SKM-1 (cell line): ENCODE measurements around the gene PTPRZ1.
A peak's percentile ranks its signal among the peaks of the same experiment; 100 is the strongest.

Source experiments
- DNase-seq: peaks from one replicate; lab custom pipeline; 2025; ENCODE audit not compliant: unreplicated experiment; lab: John Stamatoyannopoulos, UW

The PTPRZ1 gene

GRCh38 chr7:121872831-121873288, at the start of gene PTPRZ1:
Gene PTPRZ1 (plus strand): TSS chr7:121873161. CDS start chr7:121873500, 339 bp downstream.
- no peak for DNase-seq

DNA sequence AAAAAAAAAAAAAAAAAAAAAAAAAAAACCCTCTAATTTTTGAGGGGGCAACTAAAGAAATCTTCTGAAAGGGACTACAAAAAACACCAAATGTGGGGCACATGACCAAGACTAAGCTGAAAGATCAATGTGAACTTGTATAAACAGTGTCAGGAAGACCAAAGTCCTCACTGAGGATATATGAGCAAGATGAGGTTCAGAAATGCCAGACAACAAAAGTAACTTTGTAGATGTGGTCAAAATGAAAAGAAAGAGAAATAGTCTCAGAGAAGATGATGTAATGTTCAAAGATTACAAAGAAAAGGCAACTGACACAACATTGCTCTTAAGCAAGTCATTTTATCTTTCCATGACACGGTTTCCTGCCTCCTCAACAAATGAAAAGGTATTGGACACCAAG, 48.7 kb upstream of the PTPRZ1 start:
- DNase-seq = peak; percentile 2

DNA sequence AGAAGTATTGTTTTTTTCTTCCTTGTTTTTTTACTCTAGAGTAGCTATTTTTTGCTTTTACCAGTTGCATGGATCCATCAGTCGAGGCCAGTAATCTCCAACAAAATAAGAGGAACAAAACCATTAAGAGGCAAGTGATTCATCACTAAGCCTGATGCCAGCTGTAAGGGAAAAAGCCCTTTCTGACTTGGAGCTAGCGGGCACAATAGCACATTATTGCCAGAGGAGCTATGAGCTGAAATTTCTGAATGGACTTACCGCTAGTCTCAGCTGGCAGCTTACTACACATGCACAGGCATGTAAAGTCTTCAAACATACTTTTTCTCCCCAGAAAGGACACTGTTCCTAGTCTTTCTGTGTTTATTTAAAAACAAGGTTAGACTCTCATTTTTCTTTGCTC, 41.6 kb upstream of the PTPRZ1 start:
- DNase-seq = no peak

DNA sequence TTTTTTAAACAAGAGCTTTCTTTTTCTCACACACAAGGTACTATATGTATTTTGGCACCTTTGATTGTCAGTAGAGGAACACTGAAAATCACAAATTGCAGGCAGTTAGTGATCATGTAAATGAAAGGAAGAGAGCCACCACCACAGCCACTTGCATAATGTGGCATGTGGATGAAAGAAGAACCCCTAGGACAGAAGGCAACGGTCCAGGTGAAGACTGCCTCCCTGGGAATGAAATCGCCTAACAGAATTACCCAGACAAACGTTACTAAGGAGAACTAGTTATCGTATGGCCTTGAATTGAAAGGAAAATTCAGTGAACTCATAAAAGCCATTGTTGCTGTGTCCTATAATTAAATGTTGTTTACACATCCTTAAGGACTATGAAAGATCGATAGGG, 41.2 kb upstream of the PTPRZ1 start:
- DNase-seq = no peak

GRCh38 chr7:121832347-121832746, 40.6 kb upstream of the PTPRZ1 start:
- no peak for DNase-seq

- DNase-seq = no peak
Measured at GRCh38 chr7:121833991-121834390, 39.0 kb upstream of the PTPRZ1 start.

GRCh38 chr7:121837462-121837861, 35.5 kb upstream of the PTPRZ1 start:
- DNase-seq = no peak

DNA sequence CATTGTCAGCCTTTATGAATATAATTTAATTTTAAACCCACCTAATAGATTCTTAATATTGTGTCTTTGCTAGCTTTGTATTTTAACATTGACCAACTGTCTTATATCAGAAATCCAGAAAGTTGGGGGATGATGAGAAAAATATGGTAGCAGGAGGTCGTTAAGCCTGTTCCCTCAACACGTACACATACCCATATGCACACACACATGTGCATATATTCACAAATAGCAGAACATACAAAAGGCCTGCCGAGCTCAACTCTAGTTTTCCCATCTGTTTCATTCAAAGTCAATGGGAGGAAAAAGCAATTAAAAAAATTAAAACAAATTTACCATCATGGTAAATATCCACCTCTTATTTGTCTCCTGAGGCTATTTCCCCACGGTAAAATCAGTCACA, 25.9 kb upstream of the PTPRZ1 start:
- no peak for DNase-seq

GRCh38 chr7:121853307-121853706, 19.7 kb upstream of the PTPRZ1 start:
- no peak for DNase-seq

- no peak for DNase-seq
Measured at GRCh38 chr7:121860953-121861352, 12.0 kb upstream of the PTPRZ1 start.

GRCh38 chr7:121862591-121862990, 10.4 kb upstream of the PTPRZ1 start:
- no peak for DNase-seq

- no peak for DNase-seq
Measured at GRCh38 chr7:121871188-121871587, 1.8 kb upstream of the PTPRZ1 start.

- no peak for DNase-seq
Measured at GRCh38 chr7:121873289-121874194, 581 bp downstream of the PTPRZ1 start.

DNA sequence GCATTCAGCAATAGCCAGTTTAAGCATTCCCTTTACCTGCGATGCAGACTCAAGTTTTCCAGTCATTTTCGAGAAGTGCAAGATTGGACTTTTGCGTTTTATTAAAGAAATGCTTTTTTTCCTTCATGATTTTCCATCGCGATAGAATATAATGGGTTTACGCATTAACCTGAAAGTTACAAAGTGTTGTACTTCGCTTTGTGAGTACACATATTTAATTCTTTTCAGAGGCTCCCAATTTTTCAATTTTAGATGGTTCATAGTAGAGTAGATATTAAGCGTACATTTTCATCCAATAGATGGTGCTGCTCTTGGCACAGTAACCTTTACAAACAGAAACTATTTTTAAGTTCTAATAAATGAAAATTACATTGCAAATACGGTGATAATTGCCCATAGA, 1.3 kb downstream of the PTPRZ1 start:
- no peak for DNase-seq

GRCh38 chr7:121875203-121875602, 2.2 kb downstream of the PTPRZ1 start:
- no peak for DNase-seq

DNA sequence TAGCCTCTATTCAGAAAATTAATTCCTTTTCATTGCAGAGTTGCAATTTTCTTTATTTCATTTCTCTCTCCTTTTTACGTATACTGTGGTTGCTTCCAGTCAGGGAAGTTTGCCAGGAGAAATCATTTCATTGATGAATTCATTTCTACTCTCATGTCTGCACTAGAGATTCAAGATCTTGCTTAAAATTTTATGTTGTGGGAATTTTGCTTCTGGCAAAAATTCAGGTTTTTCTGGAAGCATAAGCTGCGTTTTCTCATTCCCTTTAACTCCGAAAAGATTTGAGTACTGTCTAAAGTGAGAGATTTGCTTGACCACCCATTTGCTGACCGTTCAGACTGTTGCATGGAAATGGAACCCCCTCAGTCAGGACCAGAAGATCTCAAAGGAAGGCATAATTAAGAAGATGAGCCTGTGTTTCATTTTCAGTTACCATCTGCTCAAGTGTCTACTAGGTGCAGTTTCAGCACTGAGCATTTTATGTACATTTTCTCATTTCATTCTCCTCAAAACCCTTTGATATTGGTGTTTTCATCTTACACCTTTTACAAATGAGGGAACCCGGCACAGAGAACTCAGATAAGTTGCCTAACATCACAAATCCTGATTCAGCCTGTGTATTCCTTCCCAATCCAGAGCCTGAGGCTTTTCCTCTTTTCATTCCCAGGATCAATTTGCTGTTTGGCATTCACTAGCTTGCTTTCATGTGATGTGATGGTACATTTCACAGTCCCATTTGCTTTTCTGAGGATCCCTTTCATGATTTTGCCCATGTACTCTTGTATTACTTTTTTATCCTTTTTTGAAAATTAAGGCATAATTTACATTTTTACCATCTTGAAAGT, 3.9 kb downstream of the PTPRZ1 start:
- no peak for DNase-seq

DNA sequence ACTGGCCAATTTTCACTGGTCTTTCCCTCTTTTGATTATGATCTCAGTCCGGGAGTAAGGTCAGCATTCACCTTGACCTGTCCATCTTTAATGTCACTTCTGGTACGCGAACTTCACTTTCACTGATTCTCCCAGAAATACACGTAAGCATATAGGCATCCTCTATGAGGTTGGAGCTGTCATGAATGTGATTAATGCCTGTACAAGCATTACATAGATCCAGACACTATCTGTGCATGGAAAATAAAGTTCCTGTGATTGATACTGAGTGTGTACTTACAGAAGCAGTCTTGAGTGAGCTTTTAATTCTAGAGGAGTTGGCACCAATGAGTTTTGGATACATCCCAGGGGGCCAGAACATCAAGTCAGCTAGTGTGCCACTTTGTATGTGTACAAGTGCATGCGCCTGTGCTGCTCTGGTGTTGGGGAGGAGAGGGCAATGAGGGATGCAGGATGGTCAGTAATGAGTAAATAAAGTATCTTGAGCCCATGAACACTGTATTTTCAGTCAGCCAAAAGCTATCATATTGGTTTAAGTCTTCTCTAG, 6.0 kb downstream of the PTPRZ1 start:
- no peak for DNase-seq

DNA sequence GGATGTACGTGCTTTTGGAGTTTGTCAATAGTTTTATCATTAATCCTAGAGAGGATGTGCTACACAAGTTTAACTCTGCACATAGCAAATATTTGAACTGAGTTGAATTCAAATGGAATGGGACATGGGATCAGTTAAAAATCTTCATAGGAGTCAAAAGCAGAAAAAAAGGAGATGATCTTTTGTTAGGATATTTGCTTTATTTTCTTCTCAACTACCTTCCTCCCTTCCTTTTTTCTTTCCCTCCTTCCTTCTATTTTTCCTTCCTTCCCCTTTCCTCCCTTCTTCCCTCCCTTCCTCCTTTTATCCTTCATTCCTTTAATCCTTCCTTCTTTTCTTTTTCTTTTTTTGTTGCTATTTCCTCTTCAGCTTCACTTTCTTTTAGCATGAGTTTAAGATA, 6.6 kb downstream of the PTPRZ1 start:
- no peak for DNase-seq

DNA sequence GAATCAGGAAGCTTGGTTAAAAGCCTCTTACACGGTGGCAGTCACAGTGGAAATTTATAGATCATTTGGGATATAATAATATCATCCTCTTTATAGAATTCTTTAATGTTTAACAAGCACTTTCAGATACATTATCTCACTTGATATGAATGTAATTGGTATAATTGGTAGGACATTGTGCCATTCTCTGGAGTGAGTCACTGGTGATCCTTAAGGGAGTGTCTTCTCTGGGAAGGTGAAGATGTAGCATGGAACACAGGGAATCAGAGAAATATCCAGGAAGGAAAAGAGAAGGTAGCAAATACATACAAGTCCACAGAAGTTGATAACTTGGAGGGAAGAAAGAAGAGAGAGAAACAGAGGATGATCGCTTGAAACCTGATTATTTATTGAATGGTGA, 9.8 kb downstream of the PTPRZ1 start:
- no peak for DNase-seq

GRCh38 chr7:121885166-121885920, 12.4 kb downstream of the PTPRZ1 start:
- DNase-seq = no peak

- DNase-seq = no peak
Measured at GRCh38 chr7:121887634-121888033, 14.7 kb downstream of the PTPRZ1 start.
